Progenitor cell of endocrine pancreas (in vitro differentiated cells): ENCODE data around the gene RAB11FIP5. TPM values are rescaled to one million over a fixed set of nuclear protein-coding genes. Genes with fewer than 3 reads are reported as not detected.
A peak's percentile ranks its signal among the peaks of the same experiment; 100 is the strongest.

Source experiments
- DNase-seq: peaks from one replicate; pipeline ENCODE4 v3.0.0; 2021; ENCODE audit warnings: low spot score; ENCODE audit not compliant: unreplicated experiment
- H3K27ac Mint-ChIP-seq: 2 replicates; pipeline ENCODE4 v1.8.0; 2021; ENCODE audit warnings: mild to moderate bottlenecking, moderate library complexity, mixed read lengths
- H3K27me3 Mint-ChIP-seq: 2 replicates; pipeline ENCODE4 v1.8.0; 2021; ENCODE audit warnings: mixed read lengths
- H3K36me3 Mint-ChIP-seq: 2 replicates; pipeline ENCODE4 v1.8.0; 2022; ENCODE audit warnings: mixed read lengths; ENCODE audit not compliant: insufficient read depth
- H3K4me1 Mint-ChIP-seq: 2 replicates; pipeline ENCODE4 v1.8.0; 2021; ENCODE audit warnings: low read depth, mixed read lengths
- H3K4me3 Mint-ChIP-seq: 2 replicates; pipeline ENCODE4 v1.8.0; 2021; ENCODE audit warnings: low read depth, mild to moderate bottlenecking, moderate library complexity, mixed read lengths
- H3K9me3 Mint-ChIP-seq: 2 replicates; pipeline ENCODE4 v1.8.0; 2021; ENCODE audit warnings: low read depth, mixed read lengths
- CTCF ChIP-seq: fragments of 200-600 bp; sonication (generic); IDR thresholded peaks from one replicate; pipeline ENCODE4 v1.5.0; 2021; ENCODE audit warnings: antibody characterized with exemption, mild to moderate bottlenecking; ENCODE audit not compliant: unreplicated experiment
- total RNA-seq: library from RNA; stranded (reverse); gene quantifications from 2 replicates; pipeline ENCODE4 v1.2.1, GENCODE V29; 2021

RAB11FIP5 gene
- total RNA-seq, 1 donor from 2014 or later = 23.5 TPM

GRCh38 chr2:73112026-73112912 lies 479 bp downstream of the RAB11FIP5 start:
- Mint-ChIP-seq H3K9me3 (no peaks in the 10 kb centered on the region), H3K4me1 (peaks cover 17% of the 10 kb centered on the region), H3K4me3 (peak overlapping the region; percentile 79), H3K27ac (peak overlapping the region; percentile 94), H3K27me3 (peaks cover 4% of the 10 kb centered on the region), H3K36me3 (no peaks in the 10 kb centered on the region)
- no peak for TF ChIP-seq CTCF
- DNase-seq = no peak

GRCh38 chr2:73111073-73112025 lies 1.4 kb downstream of the RAB11FIP5 start:
- peak overlapping the region; percentile 94 for H3K27ac Mint-ChIP-seq
- H3K4me1 Mint-ChIP-seq = peaks cover 20% of the 10 kb centered on the region
- TF ChIP-seq CTCF = no peak
- H3K4me3 Mint-ChIP-seq = peak overlapping the region; percentile 79
- DNase-seq = no peak
- H3K27me3 Mint-ChIP-seq = no peaks in the 10 kb centered on the region
- no peaks in the 10 kb centered on the region for H3K36me3 Mint-ChIP-seq
- no peaks in the 10 kb centered on the region for H3K9me3 Mint-ChIP-seq

- H3K4me1 Mint-ChIP-seq = peaks cover 20% of the 10 kb centered on the region
- H3K27ac Mint-ChIP-seq = peak overlapping the region; percentile 94
- no peaks in the 10 kb centered on the region for H3K27me3 Mint-ChIP-seq
- no peak for TF ChIP-seq CTCF
- peak overlapping the region; percentile 79 for H3K4me3 Mint-ChIP-seq
- H3K9me3 Mint-ChIP-seq = no peaks in the 10 kb centered on the region
- DNase-seq = no peak
- H3K36me3 Mint-ChIP-seq = no peaks in the 10 kb centered on the region
Measured at GRCh38 chr2:73110168-73111072, 2.3 kb downstream of the RAB11FIP5 start.

GRCh38 chr2:73109431-73110167 lies 3.1 kb downstream of the RAB11FIP5 start:
- DNase-seq = no peak
- Mint-ChIP-seq H3K4me3 (no peak overlapping the region), H3K4me1 (peaks cover 20% of the 10 kb centered on the region), H3K27me3 (no peaks in the 10 kb centered on the region), H3K9me3 (no peaks in the 10 kb centered on the region), H3K36me3 (no peaks in the 10 kb centered on the region), H3K27ac (no peak overlapping the region)
- no peak for TF ChIP-seq CTCF
